Esophagus muscularis mucosa (tissue), 4 donors: ENCODE results near the gene SCFD2. TPM values are rescaled to one million over a fixed set of nuclear protein-coding genes. Genes with fewer than 3 reads are reported as not detected.

ENCODE experiments used
- DNase-seq: peaks from one replicate; pipeline ENCODE4 v3.0.0-alpha.2; 2017; ENCODE audit errors: extremely low spot score
- H3K27ac ChIP-seq, 4 donors: fragments of 200-600 bp; sonication (generic); replicated peaks in 1 of 4; 1 replicate in 3 of 4; 2 replicates in 1 of 4; pipeline ENCODE4 v1.5.1; 2016 to 2019; ENCODE audit warnings: mild to moderate bottlenecking in 1 of 4
- H3K27me3 ChIP-seq, 4 donors: fragments of 200-600 bp; sonication (generic); one replicate each; pipeline versions ENCODE4 v1.5.1 to v1.6.0; 2016 to 2019
- H3K36me3 ChIP-seq, 4 donors: fragments of 200-600 bp; sonication (generic); one replicate each; pipeline ENCODE4 v1.5.1; 2016 to 2019
- H3K4me1 ChIP-seq, 4 donors: fragments of 200-600 bp; sonication (generic); one replicate each; pipeline ENCODE4 v1.5.1; 2016 to 2019
- H3K4me3 ChIP-seq, 4 donors: fragments of 200-600 bp; sonication (generic); 1 replicate in 2 of 4; 2 replicates in 2 of 4; pipeline ENCODE4 v1.5.1; 2016 to 2019; ENCODE audit warnings: mild to moderate bottlenecking in 4 of 4, moderate library complexity in 1 of 4
- H3K9me3 ChIP-seq, 4 donors: fragments of 200-600 bp; sonication (generic); 1 replicate in 3 of 4; 2 replicates in 1 of 4; pipeline ENCODE4 v1.5.1; 2016 to 2019
- CTCF ChIP-seq, 3 experiments: fragments of 200-600 bp in 2 of 3; fragments of 450-650 bp in 1 of 3; sonication (generic) in 2 of 3; IDR thresholded peaks; one replicate each; pipeline ENCODE4 v1.5.1; 2017 to 2019; ENCODE audit warnings: antibody characterized with exemption in 3 of 3, mild to moderate bottlenecking in 2 of 3, moderate library complexity in 1 of 3
- EP300 ChIP-seq: sonication (generic); formaldehyde crosslinking; IDR thresholded peaks from one replicate; pipeline ENCODE4 v1.6.1; 2017; ENCODE audit warnings: antibody characterized with exemption
- POLR2A ChIP-seq: fragments of 450-650 bp; IDR thresholded peaks from one replicate; pipeline ENCODE4 v1.6.1; 2017; ENCODE audit warnings: antibody characterized with exemption, moderate library complexity, mild to moderate bottlenecking, low read depth
- POLR2AphosphoS5 ChIP-seq, 2 donors: sonication (generic); formaldehyde crosslinking; IDR thresholded peaks; one replicate each; pipeline ENCODE4 v1.6.1; 2017; ENCODE audit warnings: antibody characterized with exemption in 2 of 2
- WGBS: methylation state at CpG from one replicate; pipeline ENCODE4 v1.1.5; 2018; 5-methylcytosine and 5-hydroxymethylcytosine counted together
- intact Hi-C: fragments of 100-400 bp; cut with DNase I; formaldehyde crosslinking; loops from one replicate; pipeline ENCODE4 v1.15.1; 2023
- total RNA-seq, 4 donors: library from RNA; depleted of rRNA; stranded (reverse); fragments of >200 nt; gene quantifications; one replicate each; pipeline versions ENCODE4 v1.1.0 to v1.2.1, GENCODE V29; 2016

SCFD2 gene
- total RNA-seq, 4 donors from 2014 or later = 10.0 to 15.7 (median 12.7) TPM

- 85% methylated on average over 5 of the region's 5 CpGs for WGBS
- no peak for DNase-seq
- no peak for TF ChIP-seq EP300
- no peak overlapping the region for H3K4me3 ChIP-seq
- peaks cover 0 to 12% (median 9%) of the 10 kb centered on the region in 4 donors for H3K4me1 ChIP-seq
- no peaks in the 10 kb centered on the region for H3K27me3 ChIP-seq
- H3K36me3 ChIP-seq = no peaks in the 10 kb centered on the region
- H3K9me3 ChIP-seq = peaks cover 0 to 13% (median 0%) of the 10 kb centered on the region in 4 donors
- no peak overlapping the region for H3K27ac ChIP-seq
- intact Hi-C loops = no loop called here
Observed at GRCh38 chr4:52968241-52968640, 397.6 kb downstream of the SCFD2 start.

- Histone ChIP-seq H3K27ac (no peak overlapping the region), H3K4me3 (no peak overlapping the region), H3K36me3 (no peaks in the 10 kb centered on the region), H3K4me1 (peaks cover 4 to 25% (median 22%) of the 10 kb centered on the region in 4 donors), H3K9me3 (peaks cover 0 to 13% (median 0%) of the 10 kb centered on the region in 4 donors), H3K27me3 (no peaks in the 10 kb centered on the region)
- intact Hi-C loops = no loop called here
- TF ChIP-seq POLR2A (no peak), EP300 (no peak), POLR2AphosphoS5 (IDR thresholded peaks at IDR 0.05) (no peak), CTCF (IDR thresholded peaks at IDR 0.05) (no peak)
- no peak for DNase-seq
Observed at GRCh38 chr4:52966781-52967180, 399.1 kb downstream of the SCFD2 start.

GRCh38 chr4:52966172-52966571 is 399.7 kb downstream of the SCFD2 start:
- peaks cover 4 to 25% (median 23%) of the 10 kb centered on the region in 4 donors for H3K4me1 ChIP-seq
- DNase-seq = no peak
- over 99% methylated on average over 5 of the region's 5 CpGs for WGBS
- H3K27me3 ChIP-seq = no peaks in the 10 kb centered on the region
- peaks cover 0 to 13% (median 0%) of the 10 kb centered on the region in 4 donors for H3K9me3 ChIP-seq
- no peak overlapping the region for H3K4me3 ChIP-seq
- TF ChIP-seq POLR2A (no peak), POLR2AphosphoS5 (IDR thresholded peaks at IDR 0.05) (no peak), EP300 (no peak), CTCF (IDR thresholded peaks at IDR 0.05) (no peak)
- H3K36me3 ChIP-seq = no peaks in the 10 kb centered on the region
- no peak overlapping the region for H3K27ac ChIP-seq
- intact Hi-C loops = no loop called here

GRCh38 chr4:52964561-52965101 is 401.2 kb downstream of the SCFD2 start:
- intact Hi-C loops = no loop called here
- WGBS = 97% methylated on average over 4 of the region's 4 CpGs
- DNase-seq = peak; percentile 50
- Histone ChIP-seq H3K27me3 (no peaks in the 10 kb centered on the region), H3K9me3 (peaks cover 0 to 3% (median 0%) of the 10 kb centered on the region in 4 donors), H3K4me3 (no peak overlapping the region), H3K27ac (no peak overlapping the region), H3K4me1 (peaks cover 4 to 25% (median 23%) of the 10 kb centered on the region in 4 donors), H3K36me3 (no peaks in the 10 kb centered on the region)
- no peak for TF ChIP-seq POLR2A
- no peak for TF ChIP-seq CTCF (IDR thresholded peaks at IDR 0.05)
- TF ChIP-seq EP300 = no peak

- TF ChIP-seq POLR2A = no peak
- Histone ChIP-seq H3K9me3 (peaks cover 0 to 2% (median 0%) of the 10 kb centered on the region in 4 donors), H3K36me3 (no peaks in the 10 kb centered on the region), H3K27ac (no peak overlapping the region), H3K4me1 (peaks cover 4 to 25% (median 23%) of the 10 kb centered on the region in 4 donors), H3K27me3 (no peaks in the 10 kb centered on the region), H3K4me3 (no peak overlapping the region)
- DNase-seq = no peak
- intact Hi-C loops = no loop called here
Observed at GRCh38 chr4:52964011-52964410, 401.9 kb downstream of the SCFD2 start.

- TF ChIP-seq EP300 = no peak
- no peak overlapping the region for H3K27ac ChIP-seq
- no peaks in the 10 kb centered on the region for H3K36me3 ChIP-seq
- no peaks in the 10 kb centered on the region for H3K27me3 ChIP-seq
- DNase-seq = no peak
- H3K9me3 ChIP-seq = no peaks in the 10 kb centered on the region
- peaks cover 4 to 36% (median 31%) of the 10 kb centered on the region in 4 donors for H3K4me1 ChIP-seq
- intact Hi-C loops = no loop called here
- 53% methylated on average over 3 of the region's 3 CpGs for WGBS
- H3K4me3 ChIP-seq = no peak overlapping the region
Observed at GRCh38 chr4:52962721-52963120, 403.1 kb downstream of the SCFD2 start.
